Stomach smooth muscle (tissue), 2 donors: ENCODE measurements around the gene AP1S2.
"Not testable (repeated sequence)": the region's sequence is repeated elsewhere in the genome, so short reads cannot be mapped to it uniquely, and the experiment has no call there.

Source experiments
- H3K27ac ChIP-seq: one replicate; pipeline ENCODE4 v1.7.0; 2013; ENCODE audit warnings: mild to moderate bottlenecking, low read length, inconsistent platforms
- H3K27me3 ChIP-seq, 2 donors: one replicate each; pipeline ENCODE4 v1.7.0; 2013; ENCODE audit warnings: low read length in 2 of 2; ENCODE audit not compliant: insufficient read depth in 2 of 2, control insufficient read depth in 1 of 2
- H3K36me3 ChIP-seq, 2 donors: one replicate each; pipeline ENCODE4 v1.7.0; 2013; ENCODE audit warnings: low read length in 2 of 2; ENCODE audit not compliant: control insufficient read depth in 2 of 2, insufficient read depth in 2 of 2
- H3K4me1 ChIP-seq: one replicate; pipeline ENCODE4 v1.7.0; 2013; ENCODE audit warnings: low read length; ENCODE audit not compliant: control insufficient read depth, insufficient read depth
- H3K4me3 ChIP-seq, 2 donors: one replicate each; pipeline ENCODE4 v1.7.0; 2013; ENCODE audit warnings: low read length in 2 of 2
- H3K9ac ChIP-seq, 2 donors: one replicate each; pipeline ENCODE4 v1.7.0; 2013; ENCODE audit warnings: low read length in 2 of 2, mild to moderate bottlenecking in 1 of 2
- H3K9me3 ChIP-seq, 2 donors: one replicate each; pipeline ENCODE4 v1.7.0; 2013; ENCODE audit warnings: low read length in 2 of 2; ENCODE audit not compliant: control insufficient read depth in 2 of 2
- donor health status: healthy.
- donor health status: Pancreatic carcinoma.

Gene AP1S2

GRCh38 chrX:15854712-15855567 lies at the start of gene AP1S2:
TSS of gene AP1S2 (minus strand) at chrX:15854813. CDS start at chrX:15852524, 2,289 bp downstream.
- Histone ChIP-seq H3K36me3 (no peaks in the 10 kb centered on the region), H3K27me3 (peaks cover 0 to 5% of the 10 kb centered on the region in 2 donors), H3K9me3 (no peaks in the 10 kb centered on the region), H3K4me1 (peaks cover 9% of the 10 kb centered on the region), H3K4me3 (peak within 1 kb of the TSS; percentile 78 to 88), H3K27ac (peak within 1 kb of the TSS; percentile 80), H3K9ac (peak within 1 kb of the TSS; percentile 77 to 80)

DNA sequence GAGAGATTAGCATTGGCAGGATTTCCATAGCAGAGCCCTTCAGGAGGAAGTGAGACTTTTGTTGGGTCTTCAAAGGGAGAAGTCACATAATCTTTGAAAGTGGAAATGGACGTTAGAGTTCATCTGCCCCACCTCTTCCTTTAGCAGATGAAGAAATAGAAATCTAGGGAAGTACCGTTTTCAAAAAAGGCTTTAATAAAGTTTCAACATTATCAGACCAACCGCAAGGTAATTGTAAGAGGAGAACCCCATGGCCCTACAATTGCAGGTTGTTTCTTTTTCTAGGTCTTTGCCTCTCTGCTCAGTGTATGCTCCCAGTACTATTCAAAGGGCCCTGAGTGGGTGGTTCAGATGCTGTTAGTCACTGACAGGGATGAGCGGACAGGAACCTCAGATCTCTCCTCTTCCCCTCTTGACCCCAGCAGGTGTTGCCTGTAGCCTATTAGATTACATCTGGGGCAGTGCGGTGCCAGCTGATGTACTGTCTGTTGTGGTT lies 48.6 kb upstream of the AP1S2 start:
- Histone ChIP-seq H3K9ac (no peak overlapping the region), H3K27me3 (peaks cover 0 to 2% of the 10 kb centered on the region in 2 donors), H3K4me3 (no peak overlapping the region), H3K4me1 (peaks cover 3% of the 10 kb centered on the region), H3K36me3 (no peaks in the 10 kb centered on the region), H3K27ac (no peak overlapping the region), H3K9me3 (no peaks in the 10 kb centered on the region)

GRCh38 chrX:15895334-15895733 lies 40.7 kb upstream of the AP1S2 start:
- Histone ChIP-seq H3K4me1 (no peaks in the 10 kb centered on the region), H3K9ac (no peak overlapping the region), H3K36me3 (no peaks in the 10 kb centered on the region), H3K9me3 (no peaks in the 10 kb centered on the region), H3K27ac (no peak overlapping the region), H3K4me3 (no peak overlapping the region), H3K27me3 (no peaks in the 10 kb centered on the region)

DNA sequence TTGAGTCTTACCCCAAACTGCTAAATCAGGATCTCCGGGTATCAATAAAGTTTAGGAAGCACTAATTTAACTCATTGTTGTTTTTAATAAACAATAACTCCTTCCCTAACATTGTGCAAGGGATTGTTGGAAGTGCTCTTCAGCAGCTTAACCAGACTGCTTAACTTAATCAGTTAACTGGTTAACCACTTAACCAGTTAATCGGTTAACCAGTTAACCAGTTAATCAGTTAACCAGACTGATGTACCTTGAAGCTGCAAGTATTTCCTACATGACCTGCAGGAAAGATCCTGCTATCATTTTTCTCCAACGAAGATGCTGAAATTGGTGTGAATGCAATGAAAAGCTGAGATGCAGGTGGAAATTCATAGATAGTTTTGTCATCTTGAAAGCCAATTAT lies 40.1 kb upstream of the AP1S2 start:
- Histone ChIP-seq H3K4me3 (no peak overlapping the region), H3K4me1 (no peaks in the 10 kb centered on the region), H3K27ac (no peak overlapping the region), H3K9me3 (no peaks in the 10 kb centered on the region), H3K27me3 (no peaks in the 10 kb centered on the region), H3K9ac (no peak overlapping the region), H3K36me3 (no peaks in the 10 kb centered on the region)

DNA sequence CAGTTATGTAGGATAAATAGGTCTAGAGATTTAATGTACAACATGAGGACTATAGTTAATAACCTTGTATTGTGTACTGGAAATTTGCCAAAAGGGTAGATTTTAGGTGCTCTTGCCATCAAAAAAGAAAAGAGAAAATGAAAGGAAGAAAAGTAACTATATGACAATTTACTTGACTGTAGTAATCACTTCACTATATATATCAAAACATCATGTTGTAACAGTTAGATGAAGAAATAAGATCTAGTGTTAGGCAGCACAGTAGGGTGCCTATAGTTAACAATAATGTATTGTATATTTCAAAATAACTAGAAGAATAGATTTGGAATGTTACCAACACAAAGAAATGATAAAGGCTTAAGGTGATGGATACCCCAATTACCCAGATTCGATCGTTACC lies 35.9 kb upstream of the AP1S2 start:
- Histone ChIP-seq H3K4me1 (no peaks in the 10 kb centered on the region), H3K4me3 (no peak overlapping the region), H3K27ac (no peak overlapping the region), H3K27me3 (peaks cover 0 to 2% of the 10 kb centered on the region in 2 donors), H3K36me3 (no peaks in the 10 kb centered on the region), H3K9ac (no peak overlapping the region), H3K9me3 (no peaks in the 10 kb centered on the region)

- Histone ChIP-seq H3K9me3 (no peaks in the 10 kb centered on the region), H3K36me3 (no peaks in the 10 kb centered on the region), H3K4me3 (no peak overlapping the region), H3K27ac (no peak overlapping the region), H3K4me1 (no peaks in the 10 kb centered on the region), H3K27me3 (peaks cover 0 to 2% of the 10 kb centered on the region in 2 donors), H3K9ac (no peak overlapping the region)
Observed at GRCh38 chrX:15888062-15888461, 33.4 kb upstream of the AP1S2 start.

DNA sequence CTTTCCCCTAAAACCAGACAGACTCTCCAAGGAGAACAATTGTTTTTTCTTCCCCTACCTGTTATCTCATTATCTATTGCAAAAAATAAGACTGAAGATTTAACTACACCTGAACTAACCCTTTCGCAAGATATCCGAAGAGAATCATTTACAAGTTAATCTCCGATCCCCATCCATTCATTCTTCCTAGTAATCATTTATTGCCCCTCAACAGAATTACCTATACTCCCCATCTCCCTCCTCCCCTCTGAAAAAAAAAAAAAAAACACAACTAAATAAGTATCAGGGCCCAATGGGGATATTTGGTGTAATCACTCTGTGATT lies 28.9 kb upstream of the AP1S2 start:
- Histone ChIP-seq H3K27me3 (peaks cover 0 to 6% of the 10 kb centered on the region in 2 donors), H3K4me1 (no peaks in the 10 kb centered on the region), H3K4me3 (no peak overlapping the region), H3K9ac (no peak overlapping the region), H3K27ac (no peak overlapping the region), H3K9me3 (no peaks in the 10 kb centered on the region), H3K36me3 (no peaks in the 10 kb centered on the region)

- no peak overlapping the region for H3K9ac ChIP-seq
- H3K4me1 ChIP-seq: no peaks in the 10 kb centered on the region
- H3K36me3 ChIP-seq: no peaks in the 10 kb centered on the region
- H3K27me3 ChIP-seq: peaks cover 0 to 4% of the 10 kb centered on the region in 2 donors
- H3K4me3 ChIP-seq: no peak overlapping the region
- no peak overlapping the region for H3K27ac ChIP-seq
- H3K9me3 ChIP-seq: no peaks in the 10 kb centered on the region
Observed at GRCh38 chrX:15882704-15883539, 28.3 kb upstream of the AP1S2 start.

GRCh38 chrX:15881381-15881897 lies 26.8 kb upstream of the AP1S2 start:
- no peaks in the 10 kb centered on the region for H3K9me3 ChIP-seq
- H3K4me1 ChIP-seq: no peaks in the 10 kb centered on the region
- H3K27ac ChIP-seq: no peak overlapping the region
- no peaks in the 10 kb centered on the region for H3K36me3 ChIP-seq
- H3K9ac ChIP-seq: no peak overlapping the region
- H3K4me3 ChIP-seq: no peak overlapping the region
- H3K27me3 ChIP-seq: peaks cover 0 to 4% of the 10 kb centered on the region in 2 donors

DNA sequence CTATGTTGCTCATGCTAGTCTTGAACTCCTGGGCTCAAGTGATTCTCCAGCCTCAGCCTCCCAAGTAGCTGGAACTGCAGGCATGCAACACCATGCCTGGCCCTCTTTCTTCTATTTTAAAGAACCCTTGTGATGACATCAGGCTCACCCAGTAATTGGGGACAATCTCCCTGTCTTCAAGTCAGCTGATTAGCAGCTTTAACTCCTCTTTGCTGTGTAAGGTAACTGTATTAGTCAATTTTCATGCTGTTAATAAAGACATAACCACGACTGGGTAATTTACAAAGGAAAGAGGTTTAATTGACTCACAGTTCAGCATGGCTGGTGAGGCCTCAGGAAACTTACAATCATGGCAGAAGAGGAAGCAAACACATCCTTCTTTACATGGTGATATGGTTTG lies 23.3 kb upstream of the AP1S2 start:
- not testable (repeated sequence) for H3K4me1 ChIP-seq, H3K27ac ChIP-seq, H3K9ac ChIP-seq, H3K4me3 ChIP-seq, H3K27me3 ChIP-seq, H3K9me3 ChIP-seq, H3K36me3 ChIP-seq
